ENCODE data around the gene ZNF337.

The ZNF337 gene

GRCh38 chr20:25744261-25744660 lies 47.6 kb upstream of the ZNF337 start:
- H3K9me2 ChIP-seq (ENCODE audit: low read depth, low read length) = no peaks in the 10 kb centered on the region
- TF ChIP-seq CTCF (IDR thresholded peaks at IDR 0.05; ENCODE audit: low read length) (no peak), EZH2 (IDR thresholded peaks at IDR 0.05; ENCODE audit: borderline replicate concordance, low read length) (no peak)
- H3K4me3 ChIP-seq (ENCODE audit: low read depth, low read length, poor library complexity, severe bottlenecking) = no peak overlapping the region
- H3K79me2 ChIP-seq (ENCODE audit: insufficient read depth, low read length) = no peaks in the 10 kb centered on the region
- no peak overlapping the region for H2AFZ ChIP-seq (ENCODE audit: low read length)
- H3K4me1 ChIP-seq (ENCODE audit: insufficient read depth, low read length, severe bottlenecking) = no peaks in the 10 kb centered on the region
- H4K20me1 ChIP-seq (ENCODE audit: insufficient read depth, low read length) = no peaks in the 10 kb centered on the region
- H3K27ac ChIP-seq (ENCODE audit: low read depth, low read length, poor library complexity, severe bottlenecking) = no peak overlapping the region
- H3K36me3 ChIP-seq (ENCODE audit: insufficient read depth, low read length) = no peaks in the 10 kb centered on the region
- no peaks in the 10 kb centered on the region for H3K27me3 ChIP-seq (ENCODE audit: insufficient read depth, low read length)
- no peaks in the 10 kb centered on the region for H3K9me3 ChIP-seq (ENCODE audit: low read length)
- no peak overlapping the region for H3K9ac ChIP-seq (ENCODE audit: low read length)
- no peak overlapping the region for H3K4me2 ChIP-seq (ENCODE audit: low read length)
- no peaks in the 10 kb centered on the region for H3F3A ChIP-seq (ENCODE audit: insufficient read depth, low read length)

GRCh38 chr20:25741088-25741487 lies 44.4 kb upstream of the ZNF337 start:
- no peaks in the 10 kb centered on the region for H3K27me3 ChIP-seq (ENCODE audit: insufficient read depth, low read length)
- no peak overlapping the region for H2AFZ ChIP-seq (ENCODE audit: low read length)
- H3K9me3 ChIP-seq (ENCODE audit: low read length) = no peaks in the 10 kb centered on the region
- H3K36me3 ChIP-seq (ENCODE audit: insufficient read depth, low read length) = no peaks in the 10 kb centered on the region
- H3F3A ChIP-seq (ENCODE audit: insufficient read depth, low read length) = no peaks in the 10 kb centered on the region
- no peaks in the 10 kb centered on the region for H3K9me2 ChIP-seq (ENCODE audit: low read depth, low read length)
- H3K4me3 ChIP-seq (ENCODE audit: low read depth, low read length, poor library complexity, severe bottlenecking) = no peak overlapping the region
- no peak overlapping the region for H3K4me2 ChIP-seq (ENCODE audit: low read length)
- H3K4me1 ChIP-seq (ENCODE audit: insufficient read depth, low read length, severe bottlenecking) = no peaks in the 10 kb centered on the region
- TF ChIP-seq CTCF (IDR thresholded peaks at IDR 0.05; ENCODE audit: low read length) = no peak
- no peak for TF ChIP-seq EZH2 (IDR thresholded peaks at IDR 0.05; ENCODE audit: borderline replicate concordance, low read length)
- no peaks in the 10 kb centered on the region for H4K20me1 ChIP-seq (ENCODE audit: insufficient read depth, low read length)
- H3K9ac ChIP-seq (ENCODE audit: low read length) = no peak overlapping the region
- no peak overlapping the region for H3K27ac ChIP-seq (ENCODE audit: low read depth, low read length, poor library complexity, severe bottlenecking)
- no peaks in the 10 kb centered on the region for H3K79me2 ChIP-seq (ENCODE audit: insufficient read depth, low read length)

GRCh38 chr20:25739615-25740320 lies 43.1 kb upstream of the ZNF337 start:
- H3K9me3 ChIP-seq (ENCODE audit: low read length) = no peaks in the 10 kb centered on the region
- no peaks in the 10 kb centered on the region for H3K4me1 ChIP-seq (ENCODE audit: insufficient read depth, low read length, severe bottlenecking)
- H3F3A ChIP-seq (ENCODE audit: insufficient read depth, low read length) = no peaks in the 10 kb centered on the region
- H4K20me1 ChIP-seq (ENCODE audit: insufficient read depth, low read length) = no peaks in the 10 kb centered on the region
- no peak overlapping the region for H3K4me2 ChIP-seq (ENCODE audit: low read length)
- H3K36me3 ChIP-seq (ENCODE audit: insufficient read depth, low read length) = no peaks in the 10 kb centered on the region
- H3K27me3 ChIP-seq (ENCODE audit: insufficient read depth, low read length) = no peaks in the 10 kb centered on the region
- H3K27ac ChIP-seq (ENCODE audit: low read depth, low read length, poor library complexity, severe bottlenecking) = no peak overlapping the region
- no peak overlapping the region for H3K4me3 ChIP-seq (ENCODE audit: low read depth, low read length, poor library complexity, severe bottlenecking)
- H3K9ac ChIP-seq (ENCODE audit: low read length) = no peak overlapping the region
- TF ChIP-seq EZH2 (IDR thresholded peaks at IDR 0.05; ENCODE audit: borderline replicate concordance, low read length) (no peak), CTCF (IDR thresholded peaks at IDR 0.05; ENCODE audit: low read length) (no peak)
- no peaks in the 10 kb centered on the region for H3K9me2 ChIP-seq (ENCODE audit: low read depth, low read length)
- no peak overlapping the region for H2AFZ ChIP-seq (ENCODE audit: low read length)
- H3K79me2 ChIP-seq (ENCODE audit: insufficient read depth, low read length) = no peaks in the 10 kb centered on the region
